Large intestine (tissue), 3 donors: Measurements from ENCODE around the gene ELMO3. TPM values are rescaled to one million over a fixed set of nuclear protein-coding genes. Genes with fewer than 3 reads are reported as not detected.

Experiments
- DNase-seq, 2 donors: peaks; one replicate each; pipeline versions ENCODE4 v3.0.0 to v3.0.0-alpha.2; 2013
- H3K27ac ChIP-seq: one replicate; pipeline ENCODE4 v1.5.1; 2013; ENCODE audit warnings: low read length
- H3K27me3 ChIP-seq: 2 replicates; pipeline ENCODE4 v1.6.1; 2013; ENCODE audit warnings: low read length; ENCODE audit not compliant: control insufficient read depth, insufficient read depth
- H3K36me3 ChIP-seq: 2 replicates; pipeline ENCODE4 v1.6.1; 2013; ENCODE audit warnings: low read length; ENCODE audit not compliant: control insufficient read depth, insufficient read depth
- H3K4me1 ChIP-seq: one replicate; pipeline ENCODE4 v1.6.1; 2013; ENCODE audit warnings: low read length; ENCODE audit not compliant: control insufficient read depth, insufficient read depth
- H3K4me3 ChIP-seq: one replicate; pipeline ENCODE4 v1.5.1; 2013; ENCODE audit warnings: low read length
- H3K9me3 ChIP-seq: one replicate; pipeline ENCODE4 v1.6.1; 2013; ENCODE audit warnings: mild to moderate bottlenecking, low read depth, low read length, moderate library complexity; ENCODE audit not compliant: control insufficient read depth
- WGBS: methylation state at CpG from one replicate; pipeline ENCODE4 v1.1.5; 2013; ENCODE audit warnings: low lambda C conversion rate; ENCODE audit not compliant: insufficient coverage; 5-methylcytosine and 5-hydroxymethylcytosine counted together
- polyA plus RNA-seq: library from polyadenylated mRNA; unstranded; fragments of 120-200 nt; gene quantifications from one replicate; pipeline ENCODE4 v1.2.1, GENCODE V29; 2013

ELMO3 gene
- polyA plus RNA-seq, 1 donor: 34.0 TPM

GRCh38 chr16:67234180-67234597, 35.3 kb downstream of the ELMO3 start:
- no peaks in the 10 kb centered on the region for H3K4me1 ChIP-seq
- H3K9me3 ChIP-seq: peaks cover 4% of the 10 kb centered on the region
- no peak overlapping the region for H3K27ac ChIP-seq
- H3K4me3 ChIP-seq: no peak overlapping the region
- DNase-seq: no peak
- peaks cover 54% of the 10 kb centered on the region for H3K36me3 ChIP-seq
- H3K27me3 ChIP-seq: no peaks in the 10 kb centered on the region
- WGBS: no CpG with 5 or more reads among the region's 10 CpGs

- no CpG with 5 or more reads among the region's 17 CpGs for WGBS
- H3K36me3 ChIP-seq: peaks cover 39% of the 10 kb centered on the region
- peaks cover 4% of the 10 kb centered on the region for H3K9me3 ChIP-seq
- H3K27ac ChIP-seq: no peak overlapping the region
- no peaks in the 10 kb centered on the region for H3K27me3 ChIP-seq
- no peak overlapping the region for H3K4me3 ChIP-seq
- DNase-seq: no peak
- H3K4me1 ChIP-seq: peaks cover 6% of the 10 kb centered on the region
Measured at GRCh38 chr16:67235816-67236562, 37.1 kb downstream of the ELMO3 start.

- Histone ChIP-seq H3K9me3 (peaks cover 4% of the 10 kb centered on the region), H3K36me3 (peaks cover 32% of the 10 kb centered on the region), H3K4me3 (no peak overlapping the region), H3K27ac (no peak overlapping the region), H3K27me3 (no peaks in the 10 kb centered on the region), H3K4me1 (peaks cover 14% of the 10 kb centered on the region)
- DNase-seq: no peak
- WGBS: no CpG with 5 or more reads among the region's 50 CpGs
Measured at GRCh38 chr16:67236563-67237395, 37.8 kb downstream of the ELMO3 start.

GRCh38 chr16:67237396-67238277, 38.7 kb downstream of the ELMO3 start:
- WGBS: no CpG with 5 or more reads among the region's 16 CpGs
- DNase-seq: no peak
- no peak overlapping the region for H3K27ac ChIP-seq
- H3K4me1 ChIP-seq: peaks cover 20% of the 10 kb centered on the region
- H3K9me3 ChIP-seq: peaks cover 4% of the 10 kb centered on the region
- H3K27me3 ChIP-seq: no peaks in the 10 kb centered on the region
- no peak overlapping the region for H3K4me3 ChIP-seq
- peaks cover 30% of the 10 kb centered on the region for H3K36me3 ChIP-seq

GRCh38 chr16:67238278-67238575, 39.3 kb downstream of the ELMO3 start:
- Histone ChIP-seq H3K27ac (no peak overlapping the region), H3K4me3 (no peak overlapping the region), H3K4me1 (peaks cover 20% of the 10 kb centered on the region), H3K27me3 (no peaks in the 10 kb centered on the region), H3K9me3 (peaks cover 4% of the 10 kb centered on the region), H3K36me3 (peaks cover 29% of the 10 kb centered on the region)
- WGBS: no CpG with 5 or more reads among the region's 3 CpGs
- DNase-seq: no peak

GRCh38 chr16:67238806-67239470, 40.0 kb downstream of the ELMO3 start:
- H3K27ac ChIP-seq: no peak overlapping the region
- WGBS: no CpG with 5 or more reads among the region's 9 CpGs
- H3K4me1 ChIP-seq: peaks cover 20% of the 10 kb centered on the region
- H3K9me3 ChIP-seq: peaks cover 4% of the 10 kb centered on the region
- DNase-seq: no peak
- peaks cover 27% of the 10 kb centered on the region for H3K36me3 ChIP-seq
- H3K4me3 ChIP-seq: no peak overlapping the region
- H3K27me3 ChIP-seq: no peaks in the 10 kb centered on the region

GRCh38 chr16:67240506-67240905, 41.6 kb downstream of the ELMO3 start:
- Histone ChIP-seq H3K4me3 (no peak overlapping the region), H3K27ac (no peak overlapping the region), H3K27me3 (no peaks in the 10 kb centered on the region), H3K4me1 (peaks cover 23% of the 10 kb centered on the region), H3K36me3 (peaks cover 27% of the 10 kb centered on the region), H3K9me3 (peaks cover 4% of the 10 kb centered on the region)
- no peak for DNase-seq
- no CpG with 5 or more reads among the region's 4 CpGs for WGBS

GRCh38 chr16:67241008-67241900, 42.3 kb downstream of the ELMO3 start:
- Histone ChIP-seq H3K9me3 (peaks cover 4% of the 10 kb centered on the region), H3K27me3 (no peaks in the 10 kb centered on the region), H3K36me3 (peaks cover 19% of the 10 kb centered on the region), H3K4me1 (peaks cover 28% of the 10 kb centered on the region), H3K27ac (peak overlapping the region; percentile 57), H3K4me3 (no peak overlapping the region)
- peak; percentile 39 to 72 for DNase-seq
- 14% methylated on average over 1 of the region's 10 CpGs for WGBS

GRCh38 chr16:67242138-67242730, 43.3 kb downstream of the ELMO3 start:
- Histone ChIP-seq H3K27ac (no peak overlapping the region), H3K9me3 (no peaks in the 10 kb centered on the region), H3K36me3 (peaks cover 12% of the 10 kb centered on the region), H3K27me3 (no peaks in the 10 kb centered on the region), H3K4me3 (no peak overlapping the region), H3K4me1 (peaks cover 28% of the 10 kb centered on the region)
- no peak for DNase-seq
- 100% methylated on average over 1 of the region's 4 CpGs for WGBS
